22Rv1 (cell line): ENCODE results near the gene ZNF827.

Source experiments
- H3K27ac ChIP-seq: fragments of 450-650 bp; 2 replicates; pipeline ENCODE4 v1.5.1; 2017
- ZFX ChIP-seq: fragments of 450-650 bp; IDR thresholded peaks from 2 replicates; pipeline ENCODE4 v1.6.1; 2017; ENCODE audit warnings: antibody characterized with exemption, borderline replicate concordance
- TF ChIP-seq, protein P1 (sequence below): fragments of 450-650 bp; IDR thresholded peaks from 2 replicates; pipeline ENCODE4 v1.5.1; 2017; ENCODE audit warnings: mild to moderate bottlenecking

The ZNF827 gene

GRCh38 chr4:145870155-145871020 lies 68.2 kb downstream of the ZNF827 start:
- H3K27ac ChIP-seq = no peak overlapping the region
- TF ChIP-seq, protein P1, sequence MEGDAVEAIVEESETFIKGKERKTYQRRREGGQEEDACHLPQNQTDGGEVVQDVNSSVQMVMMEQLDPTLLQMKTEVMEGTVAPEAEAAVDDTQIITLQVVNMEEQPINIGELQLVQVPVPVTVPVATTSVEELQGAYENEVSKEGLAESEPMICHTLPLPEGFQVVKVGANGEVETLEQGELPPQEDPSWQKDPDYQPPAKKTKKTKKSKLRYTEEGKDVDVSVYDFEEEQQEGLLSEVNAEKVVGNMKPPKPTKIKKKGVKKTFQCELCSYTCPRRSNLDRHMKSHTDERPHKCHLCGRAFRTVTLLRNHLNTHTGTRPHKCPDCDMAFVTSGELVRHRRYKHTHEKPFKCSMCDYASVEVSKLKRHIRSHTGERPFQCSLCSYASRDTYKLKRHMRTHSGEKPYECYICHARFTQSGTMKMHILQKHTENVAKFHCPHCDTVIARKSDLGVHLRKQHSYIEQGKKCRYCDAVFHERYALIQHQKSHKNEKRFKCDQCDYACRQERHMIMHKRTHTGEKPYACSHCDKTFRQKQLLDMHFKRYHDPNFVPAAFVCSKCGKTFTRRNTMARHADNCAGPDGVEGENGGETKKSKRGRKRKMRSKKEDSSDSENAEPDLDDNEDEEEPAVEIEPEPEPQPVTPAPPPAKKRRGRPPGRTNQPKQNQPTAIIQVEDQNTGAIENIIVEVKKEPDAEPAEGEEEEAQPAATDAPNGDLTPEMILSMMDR = no peak
- TF ChIP-seq ZFX = no peak

GRCh38 chr4:145868637-145869409 lies 69.8 kb downstream of the ZNF827 start:
- H3K27ac ChIP-seq = no peak overlapping the region

GRCh38 chr4:145867406-145867805 lies 71.2 kb downstream of the ZNF827 start:
- TF ChIP-seq ZFX = no peak
- TF ChIP-seq, protein P1 = no peak
- H3K27ac ChIP-seq = no peak overlapping the region

More at GRCh38 chr4:145868637-145869409, 69.8 kb downstream of the ZNF827 start:
- TF ChIP-seq, protein P1 = no peak
- TF ChIP-seq ZFX = no peak

DNA sequence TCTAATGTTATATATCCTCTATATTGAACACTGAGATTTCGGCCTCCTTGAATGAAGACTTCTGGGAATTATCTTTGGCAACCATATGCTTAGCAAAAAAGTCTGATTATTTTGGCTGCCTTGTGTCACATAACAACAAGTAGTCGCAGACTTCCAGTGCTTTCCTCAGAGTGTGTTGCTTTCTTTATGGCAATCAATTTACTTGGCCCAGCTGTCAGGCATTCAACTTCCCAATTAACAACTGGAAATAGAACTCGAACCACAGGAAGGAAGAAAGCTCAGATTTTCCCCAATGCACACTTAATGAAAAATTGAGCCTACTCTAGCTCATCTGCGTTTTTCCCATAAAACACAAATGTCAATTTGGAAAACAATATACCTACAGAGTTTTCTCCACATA lies 71.6 kb downstream of the ZNF827 start:
- no peak overlapping the region for H3K27ac ChIP-seq
- TF ChIP-seq, protein P1 = no peak
- no peak for TF ChIP-seq ZFX

DNA sequence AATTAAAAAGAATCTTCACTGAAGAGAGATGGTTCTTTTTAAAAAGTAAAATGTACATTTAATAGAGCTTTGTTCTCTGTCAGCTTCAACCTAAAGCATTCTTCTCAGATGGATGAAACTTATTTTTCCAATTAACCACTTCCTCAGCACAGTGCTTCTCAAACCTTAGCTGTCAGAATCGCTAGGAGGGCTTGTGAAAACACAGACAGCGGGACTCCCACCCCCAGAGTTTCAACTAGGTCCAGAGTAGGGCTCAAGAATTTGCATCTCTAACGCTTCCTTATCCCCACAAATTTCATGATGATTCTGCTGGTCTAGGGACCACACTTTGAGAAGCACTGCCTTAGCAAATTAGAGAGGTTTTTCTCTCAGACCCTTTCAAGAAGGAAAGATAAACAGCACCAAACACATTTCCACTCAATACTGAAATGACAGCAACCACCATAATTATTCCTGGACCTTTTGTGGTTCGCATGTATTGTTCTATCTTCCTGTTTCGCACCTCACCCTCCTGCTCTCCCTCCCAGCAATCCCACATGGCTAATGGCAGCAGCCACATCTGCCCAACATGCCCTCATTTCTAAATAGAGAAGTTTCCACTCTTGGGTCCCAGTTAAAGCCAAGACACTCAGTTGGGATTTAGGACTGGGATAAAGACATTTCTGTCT lies 73.2 kb downstream of the ZNF827 start:
- no peak overlapping the region for H3K27ac ChIP-seq
- TF ChIP-seq ZFX = no peak
- TF ChIP-seq, protein P1 = no peak

DNA sequence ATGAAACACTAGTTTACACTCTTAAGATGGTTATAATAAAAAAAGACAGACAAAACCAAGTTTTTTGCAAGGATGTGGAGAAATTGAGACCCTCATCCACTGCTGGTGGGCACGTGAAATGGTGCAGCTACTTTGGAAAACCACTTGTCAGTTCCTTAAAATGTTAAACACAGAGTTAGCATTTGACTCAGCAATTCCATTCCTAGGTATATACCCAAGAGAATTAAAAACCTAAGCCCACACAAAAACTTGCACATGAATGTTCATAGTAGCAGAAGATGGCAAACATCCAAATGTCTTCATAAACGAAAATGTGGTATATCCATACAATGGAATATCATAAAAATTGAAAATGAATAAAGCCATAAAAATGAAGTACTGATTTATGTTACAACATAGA lies 75.4 kb downstream of the ZNF827 start:
- TF ChIP-seq ZFX = no peak
- TF ChIP-seq, protein P1 = no peak
- H3K27ac ChIP-seq = no peak overlapping the region
